ENCODE data around the gene MYF5. TPM values are rescaled to one million over a fixed set of nuclear protein-coding genes. Genes with fewer than 3 reads are reported as not detected.

MYF5 gene
- total RNA-seq: not detected in 2 replicates

GRCh38 chr12:80716696-80717469, at the start of gene MYF5:
TSS of gene MYF5 (plus strand) at chr12:80716912. CDS start at chr12:80717064, 152 bp downstream.

GRCh38 chr12:80707126-80707829, 9.4 kb upstream of the MYF5 start, which contains the start of gene MYF6:
TSS of gene MYF6 (plus strand) at chr12:80707634. CDS start at chr12:80707720, 86 bp downstream.

Other genes starting within 250 kb of the MYF5 start
- gene MYF6, start 9.3 kb upstream of the MYF5 start, total RNA-seq: not detected in 2 replicates
- gene LIN7A, start 221.0 kb downstream of the MYF5 start, total RNA-seq: 4.1 and 26.8 TPM in 2 replicates